GM18861 (cell line): Measurements from ENCODE around the gene DHX40.
"Not testable (repeated sequence)": the region's sequence is repeated elsewhere in the genome, so short reads cannot be mapped to it uniquely, and the experiment has no call there.

Source experiments
- ATAC-seq: cut with Tn5 transposase; IDR thresholded peaks from one replicate; pipeline ENCODE4 v1.9.1; 2021; ENCODE audit not compliant: unreplicated experiment

DHX40 gene

GRCh38 chr17:59558039-59558438 is 7.4 kb upstream of the DHX40 start:
- ATAC-seq = no peak

- no peak for ATAC-seq
Observed at GRCh38 chr17:59558953-59559352, 6.5 kb upstream of the DHX40 start.

GRCh38 chr17:59561042-59561441 is 4.4 kb upstream of the DHX40 start:
- ATAC-seq = no peak

- no peak for ATAC-seq
Observed at GRCh38 chr17:59565959-59566324, 532 bp downstream of the DHX40 start.

- ATAC-seq = not testable (repeated sequence)
Observed at GRCh38 chr17:59569151-59569550, 3.7 kb downstream of the DHX40 start.

GRCh38 chr17:59572301-59572924 is 7.0 kb downstream of the DHX40 start:
- ATAC-seq = no peak

- not testable (repeated sequence) for ATAC-seq
Observed at GRCh38 chr17:59584168-59584567, 18.8 kb downstream of the DHX40 start.

- ATAC-seq = no peak
Observed at GRCh38 chr17:59600169-59600568, 34.8 kb downstream of the DHX40 start.

- ATAC-seq = no peak
Observed at GRCh38 chr17:59601130-59601529, 35.7 kb downstream of the DHX40 start.

- no peak for ATAC-seq
Observed at GRCh38 chr17:59607061-59607460, 41.7 kb downstream of the DHX40 start.

GRCh38 chr17:59607817-59608403 is 42.5 kb downstream of the DHX40 start:
- ATAC-seq = no peak

- ATAC-seq = no peak
Observed at GRCh38 chr17:59611503-59611902, 46.1 kb downstream of the DHX40 start.

GRCh38 chr17:59616253-59616920 is 51.0 kb downstream of the DHX40 start:
- ATAC-seq = no peak

- no peak for ATAC-seq
Observed at GRCh38 chr17:59617156-59617732, 51.8 kb downstream of the DHX40 start.

GRCh38 chr17:59619035-59619297 is 53.6 kb downstream of the DHX40 start:
- no peak for ATAC-seq

GRCh38 chr17:59619298-59620063 is 54.1 kb downstream of the DHX40 start, which contains the start of gene CLTC:
Gene CLTC, plus strand, starts transcription at chr17:59619895. Its CDS starts 237 bp downstream, at chr17:59620132.
- ATAC-seq = peak; percentile 60

GRCh38 chr17:59620064-59620359 is 54.6 kb downstream of the DHX40 start:
- no peak for ATAC-seq

GRCh38 chr17:59620518-59621259 is 55.3 kb downstream of the DHX40 start:
- ATAC-seq = no peak

- no peak for ATAC-seq
Observed at GRCh38 chr17:59621771-59622170, 56.4 kb downstream of the DHX40 start.

GRCh38 chr17:59623151-59623550 is 57.7 kb downstream of the DHX40 start:
- ATAC-seq = no peak

- no peak for ATAC-seq
Observed at GRCh38 chr17:59626756-59627155, 61.3 kb downstream of the DHX40 start.
